BJ (cell line): ENCODE measurements around the gene ZFP36. TPM values are rescaled to one million over a fixed set of nuclear protein-coding genes. Genes with fewer than 3 reads are reported as not detected.
"Not testable (repeated sequence)": the region's sequence is repeated elsewhere in the genome, so short reads cannot be mapped to it uniquely, and the experiment has no call there.

Experiments
- CTCF ChIA-PET: fragments of 350-600 bp; formaldehyde crosslinking; extraction: SDS; loops from one replicate; lab custom pipeline; 2021; ENCODE audit warnings: antibody characterized with exemption, inconsistent platforms; lab: Yijun Ruan, JAX
- POLR2A ChIA-PET: fragments of 300-600 bp; sonication (Branson Sonifier 250); formaldehyde crosslinking; extraction: SDS; loops from one replicate; lab custom pipeline; 2021; ENCODE audit warnings: antibody characterized with exemption; lab: Charles Lee
- DNase-seq: peaks from one replicate; pipeline ENCODE4 v3.0.0-alpha.2; 2011; ENCODE audit warnings: low read depth
- H3K27me3 ChIP-seq: 2 replicates; pipeline ENCODE4 v1.6.0; 2011; ENCODE audit warnings: low read length; ENCODE audit not compliant: control insufficient read depth, insufficient read depth
- H3K36me3 ChIP-seq: 2 replicates; pipeline ENCODE4 v1.5.1; 2011; ENCODE audit warnings: low read length; ENCODE audit not compliant: control insufficient read depth, insufficient read depth
- H3K4me3 ChIP-seq: 2 replicates; pipeline ENCODE4 v1.5.1; 2011; ENCODE audit warnings: low read depth, mild to moderate bottlenecking, control low read depth, low read length
- CTCF ChIP-seq: IDR thresholded peaks from 2 replicates; pipeline ENCODE4 v1.5.1; 2011; ENCODE audit warnings: low read depth, mild to moderate bottlenecking, control low read depth, inconsistent platforms, low read length, moderate library complexity; ENCODE audit not compliant: insufficient read depth
- polyA plus RNA-seq: library from polyadenylated mRNA; depleted of rRNA; stranded (reverse); fragments of >200 nt; gene quantifications from 2 replicates; pipeline ENCODE4 v1.2.3, GENCODE V29; 2011

Gene ZFP36
- polyA plus RNA-seq, 1 experiment: 9.5 TPM

DNA sequence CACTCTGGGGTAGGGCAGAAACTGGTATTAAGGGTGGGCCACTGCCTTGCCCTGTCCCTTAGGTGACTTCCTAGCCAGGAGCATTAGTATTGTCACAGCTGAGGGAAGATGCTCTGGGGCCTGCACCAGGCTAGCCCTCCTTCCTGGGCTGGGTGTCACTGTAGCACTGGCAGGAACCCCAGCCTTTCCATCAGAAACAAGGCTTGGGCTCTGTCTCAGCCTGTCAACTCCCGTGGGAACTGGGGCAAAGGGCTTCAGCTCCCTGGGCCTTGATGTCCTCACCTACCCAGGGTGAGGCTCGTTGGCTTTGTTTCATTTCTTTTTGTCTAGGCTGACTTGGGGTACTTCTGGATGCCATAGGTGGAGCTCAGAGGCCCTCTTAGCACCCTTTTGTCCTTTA lies 33.7 kb upstream of the ZFP36 start:
- H3K36me3 ChIP-seq: peaks cover 43% of the 10 kb centered on the region
- no peak for TF ChIP-seq CTCF
- H3K27me3 ChIP-seq: no peaks in the 10 kb centered on the region
- POLR2A ChIA-PET: interaction anchor here (0.6 to 0.9 kb wide), 2 partner anchors 10 to 36 kb away, joined by 3 read pairs; no protein-coding TSS in a partner anchor
- no peak for DNase-seq
- no peak overlapping the region for H3K4me3 ChIP-seq
- CTCF ChIA-PET: interaction anchor here (1.0 to 1.3 kb wide), 4 partner anchors 9 to 39 kb away, joined by 3 to 4 read pairs (median 3); no protein-coding TSS in a partner anchor

DNA sequence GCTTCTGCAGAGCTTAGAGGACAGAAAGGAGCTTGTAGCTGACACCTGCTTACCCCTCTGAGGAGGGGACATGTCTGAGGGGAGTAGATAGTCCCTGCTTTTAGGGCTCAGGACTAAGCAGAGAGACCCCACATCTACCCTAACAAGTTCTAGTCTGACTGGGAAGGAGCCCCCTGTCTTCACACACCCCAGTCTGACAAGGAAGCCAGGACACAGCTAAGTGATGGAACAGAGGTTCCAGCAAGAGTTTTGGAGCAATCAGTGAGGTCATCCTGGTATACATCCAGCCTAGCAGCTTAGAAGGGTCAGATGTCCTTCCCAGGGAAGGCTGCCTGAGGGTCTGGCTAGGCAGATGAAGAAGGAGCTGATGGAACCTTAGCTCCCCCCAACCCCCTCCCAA lies 30.7 kb upstream of the ZFP36 start:
- Histone ChIP-seq H3K27me3 (no peaks in the 10 kb centered on the region), H3K36me3 (peaks cover 57% of the 10 kb centered on the region), H3K4me3 (no peak overlapping the region)
- no peak for DNase-seq
- ChIA-PET POLR2A (no interaction called here), CTCF (interaction anchor here (1.4 to 1.5 kb wide), 2 partner anchors 22 to 48 kb away, joined by 3 to 10 read pairs; no protein-coding TSS in a partner anchor)
- TF ChIP-seq CTCF: no peak

DNA sequence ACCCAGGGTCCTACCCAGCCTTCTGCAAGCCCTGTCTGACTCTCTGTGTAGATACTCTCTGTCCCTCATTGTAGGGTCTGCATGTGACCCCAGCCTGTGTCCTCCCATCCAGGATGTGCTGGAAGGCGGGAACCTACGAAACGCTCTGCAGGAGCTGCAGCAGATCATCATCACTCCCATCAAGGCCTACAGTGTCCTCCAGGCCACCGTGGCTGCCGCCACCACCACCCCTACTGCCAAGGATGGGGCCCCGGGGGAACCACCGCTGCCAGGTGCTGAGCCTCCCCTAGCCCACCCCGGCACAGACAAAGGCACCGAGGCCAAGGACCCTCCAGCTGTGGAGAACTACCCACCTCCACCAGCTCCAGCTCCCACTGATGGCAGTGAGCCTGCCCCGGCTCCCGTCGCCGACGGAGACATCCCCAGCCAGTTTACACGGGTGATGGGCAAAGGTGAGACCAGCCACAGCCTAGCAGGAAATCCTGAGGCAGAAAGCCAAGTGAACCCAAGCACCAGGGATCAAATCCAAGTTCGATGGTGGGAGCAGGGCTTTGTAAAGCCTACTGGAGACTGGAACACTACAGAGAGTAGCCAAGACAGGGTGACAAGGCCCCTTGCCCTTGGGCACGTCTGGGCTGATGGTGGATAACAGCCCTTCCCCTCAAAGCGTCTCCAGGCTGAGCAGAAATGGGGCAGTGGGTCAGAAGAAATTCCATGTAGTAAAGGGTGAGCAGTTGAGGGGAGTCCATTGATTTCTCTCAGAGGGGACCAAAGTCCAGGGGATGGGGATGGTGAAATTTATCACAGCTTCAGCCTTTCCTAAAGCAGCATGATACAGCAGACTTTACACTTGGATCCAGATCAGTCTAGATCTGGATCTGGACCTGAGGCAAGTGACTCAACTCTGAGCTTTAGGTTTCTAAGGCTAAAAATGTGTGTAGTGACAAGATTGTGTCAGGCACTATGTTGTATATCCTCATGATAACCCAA lies 29.0 kb upstream of the ZFP36 start:
- H3K36me3 ChIP-seq: peaks cover 70% of the 10 kb centered on the region
- ChIA-PET POLR2A (no interaction called here), CTCF (interaction anchor here (1.2 to 2.5 kb wide), 2 partner anchors 14 to 34 kb away, joined by 3 to 7 read pairs; partner anchors contain the start of genes MED29, PAF1 and PLEKHG2)
- no peak overlapping the region for H3K4me3 ChIP-seq
- DNase-seq: no peak
- H3K27me3 ChIP-seq: no peaks in the 10 kb centered on the region
- TF ChIP-seq CTCF: no peak

DNA sequence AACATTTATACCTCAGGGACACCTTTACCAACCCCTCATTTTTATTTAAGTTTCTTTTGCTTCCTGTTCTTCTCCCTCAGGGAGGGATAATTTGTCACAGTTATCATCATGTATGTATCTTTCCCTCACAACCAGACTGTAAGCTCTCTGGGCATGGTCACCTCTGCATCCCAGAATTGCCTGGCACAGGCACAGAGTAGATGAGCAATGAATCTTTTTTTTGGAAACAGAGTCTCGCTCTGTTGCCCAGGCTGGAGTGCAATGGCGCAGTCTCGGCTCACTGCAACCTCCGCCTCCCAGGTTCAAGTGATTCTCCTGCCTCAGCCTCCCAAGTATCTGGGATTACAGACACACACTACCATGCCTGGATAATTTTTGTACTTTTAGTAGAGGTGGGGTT lies 27.3 kb upstream of the ZFP36 start:
- H3K27me3 ChIP-seq, POLR2A ChIA-PET, DNase-seq, H3K4me3 ChIP-seq: not testable (repeated sequence)
- CTCF ChIA-PET: interaction anchor here (1.0 to 2.5 kb wide), 2 partner anchors 18 to 33 kb away, joined by 3 to 7 read pairs; partner anchors contain the start of gene PLEKHG2
- peaks cover 76% of the 10 kb centered on the region for H3K36me3 ChIP-seq

GRCh38 chr19:39379865-39380396 lies 26.7 kb upstream of the ZFP36 start:
- Histone ChIP-seq H3K4me3 (no peak overlapping the region), H3K36me3 (peaks cover 77% of the 10 kb centered on the region), H3K27me3 (no peaks in the 10 kb centered on the region)
- CTCF ChIA-PET: interaction anchor here (1.0 kb wide), 1 partner anchor 18 kb away, joined by 3 read pairs; no protein-coding TSS in a partner anchor
- DNase-seq: no peak
- TF ChIP-seq CTCF: no peak
- POLR2A ChIA-PET: interaction anchor here (0.5 kb wide), 1 partner anchor 993 kb away, joined by 3 read pairs; no protein-coding TSS in a partner anchor
